H9 (cell line): ENCODE data around the gene ADIG. TPM values are rescaled to one million over a fixed set of nuclear protein-coding genes. Genes with fewer than 3 reads are reported as not detected.

Source experiments
- DNase-seq: peaks from one replicate; pipeline ENCODE4 v3.0.0-alpha.2; 2017
- H2AFZ ChIP-seq: one replicate; pipeline ENCODE4 v1.6.1; 2013; ENCODE audit warnings: mild to moderate bottlenecking, low read length, control low read depth, moderate library complexity
- H2AK5ac ChIP-seq: 2 replicates; pipeline ENCODE4 v1.6.1; 2013; ENCODE audit warnings: low read length, control low read depth, mixed read lengths; ENCODE audit not compliant: insufficient read length
- H2BK120ac ChIP-seq: one replicate; pipeline ENCODE4 v1.6.1; 2013; ENCODE audit warnings: low read depth, mild to moderate bottlenecking, low read length, control low read depth, inconsistent platforms; ENCODE audit not compliant: poor library complexity, severe bottlenecking
- H2BK12ac ChIP-seq: 2 replicates; pipeline ENCODE4 v1.6.1; 2013; ENCODE audit warnings: low read length, control low read depth, mixed read lengths, low read depth; ENCODE audit not compliant: insufficient read length
- H2BK15ac ChIP-seq: 2 replicates; pipeline ENCODE4 v1.6.1; 2013; ENCODE audit warnings: low read depth, low read length, control low read depth
- H2BK20ac ChIP-seq: one replicate; pipeline ENCODE4 v1.6.1; 2013; ENCODE audit warnings: low read depth, mild to moderate bottlenecking, low read length, control low read depth, inconsistent platforms; ENCODE audit not compliant: poor library complexity, severe bottlenecking
- H2BK5ac ChIP-seq: 2 replicates; pipeline ENCODE4 v1.6.1; 2013; ENCODE audit warnings: low read length, control low read depth, mixed read lengths; ENCODE audit not compliant: insufficient read length
- H3K14ac ChIP-seq: 2 replicates; pipeline ENCODE4 v1.6.1; 2013; ENCODE audit warnings: low read length, control low read depth; ENCODE audit not compliant: insufficient read depth
- H3K18ac ChIP-seq: 2 replicates; pipeline ENCODE4 v1.6.1; 2013; ENCODE audit warnings: low read depth, mild to moderate bottlenecking, mixed read lengths, low read length, control low read depth; ENCODE audit not compliant: insufficient read length
- H3K23ac ChIP-seq: 2 replicates; pipeline ENCODE4 v1.6.1; 2013; ENCODE audit warnings: low read length, control low read depth, mixed read lengths, low read depth; ENCODE audit not compliant: insufficient read length
- H3K23me2 ChIP-seq: 2 replicates; pipeline ENCODE4 v1.6.1; 2013; ENCODE audit warnings: low read depth, mild to moderate bottlenecking, mixed read lengths, low read length, control low read depth; ENCODE audit not compliant: insufficient read length, poor library complexity, severe bottlenecking
- H3K27ac ChIP-seq: 2 replicates; pipeline ENCODE4 v1.5.1; 2013; ENCODE audit warnings: low read length, control low read depth, mixed read lengths, low read depth; ENCODE audit not compliant: insufficient read length
- H3K27me3 ChIP-seq: 2 replicates; pipeline ENCODE4 v1.6.1; 2013; ENCODE audit warnings: low read length, control low read depth, inconsistent platforms; ENCODE audit not compliant: insufficient read depth
- H3K4ac ChIP-seq: 2 replicates; pipeline ENCODE4 v1.6.1; 2013; ENCODE audit warnings: low read depth, mild to moderate bottlenecking, control low read depth, inconsistent platforms, low read length, moderate library complexity
- H3K4me1 ChIP-seq: 2 replicates; pipeline ENCODE4 v1.6.1; 2013; ENCODE audit warnings: low read length, control low read depth, inconsistent platforms; ENCODE audit not compliant: insufficient read depth
- H3K4me2 ChIP-seq: 2 replicates; pipeline ENCODE4 v1.6.1; 2013; ENCODE audit warnings: low read length, control low read depth, mixed read lengths; ENCODE audit not compliant: insufficient read length, insufficient read depth
- H3K56ac ChIP-seq: 2 replicates; pipeline ENCODE4 v1.6.1; 2013; ENCODE audit warnings: low read depth, mild to moderate bottlenecking, mixed read lengths, low read length, control low read depth; ENCODE audit not compliant: insufficient read length
- H3K79me1 ChIP-seq: 2 replicates; pipeline ENCODE4 v1.6.1; 2013; ENCODE audit warnings: low read depth, mild to moderate bottlenecking, moderate library complexity, low read length, control low read depth, inconsistent platforms; ENCODE audit not compliant: insufficient read depth, poor library complexity, severe bottlenecking
- H3K79me2 ChIP-seq: 2 replicates; pipeline ENCODE4 v1.6.1; 2013; ENCODE audit warnings: low read length, control low read depth, inconsistent platforms; ENCODE audit not compliant: insufficient read depth
- H3K9ac ChIP-seq: 2 replicates; pipeline ENCODE4 v1.6.1; 2013; ENCODE audit warnings: low read length, control low read depth, mixed read lengths; ENCODE audit not compliant: insufficient read length; ENCODE audit errors: extremely low read depth
- H3K9me3 ChIP-seq: one replicate; pipeline ENCODE4 v1.6.1; 2013; ENCODE audit warnings: low read depth, low read length, inconsistent platforms; ENCODE audit not compliant: control insufficient read depth
- H3T11ph ChIP-seq: one replicate; pipeline ENCODE4 v1.6.1; 2013; ENCODE audit warnings: mild to moderate bottlenecking, low read length, control low read depth, inconsistent platforms
- H4K20me1 ChIP-seq: one replicate; pipeline ENCODE4 v1.6.1; 2013; ENCODE audit not compliant: control insufficient read depth, insufficient read length, insufficient read depth
- H4K5ac ChIP-seq: 2 replicates; pipeline ENCODE4 v1.6.1; 2013; ENCODE audit warnings: low read depth, mild to moderate bottlenecking, mixed read lengths, low read length, control low read depth; ENCODE audit not compliant: insufficient read length
- H4K8ac ChIP-seq: replicated peaks from 2 replicates; pipeline ENCODE4 v1.6.1; 2013; ENCODE audit warnings: low read length, control low read depth, mixed read lengths, low read depth; ENCODE audit not compliant: insufficient read length
- H4K91ac ChIP-seq: 2 replicates; pipeline ENCODE4 v1.6.1; 2013; ENCODE audit warnings: low read depth, mild to moderate bottlenecking, moderate library complexity, mixed read lengths, low read length, control low read depth; ENCODE audit not compliant: insufficient read length
- H3K27ac Mint-ChIP-seq, 3 experiments: 2 replicates in 2 of 3; 3 replicates in 1 of 3; pipeline ENCODE4 v1.8.0; 2020 to 2021; ENCODE audit warnings: mixed read lengths in 3 of 3, mild to moderate bottlenecking in 1 of 3, moderate library complexity in 1 of 3
- H3K27me3 Mint-ChIP-seq: 2 replicates; pipeline ENCODE4 v1.8.0; 2021; ENCODE audit warnings: low read depth, mild to moderate bottlenecking, moderate library complexity, mixed read lengths
- H3K36me3 Mint-ChIP-seq, 3 experiments: 2 replicates in 2 of 3; 3 replicates in 1 of 3; pipeline ENCODE4 v1.8.0; 2020 to 2021; ENCODE audit warnings: low read depth in 3 of 3, mixed read lengths in 3 of 3; ENCODE audit not compliant: insufficient read depth in 1 of 3
- H3K4me1 Mint-ChIP-seq, 2 experiments: 2 replicates each; pipeline ENCODE4 v1.8.0; 2020; ENCODE audit warnings: mixed read lengths in 2 of 2
- H3K4me3 Mint-ChIP-seq, 2 experiments: 2 replicates in 1 of 2; 3 replicates in 1 of 2; pipeline ENCODE4 v1.8.0; 2020 to 2021; ENCODE audit warnings: mild to moderate bottlenecking in 2 of 2, mixed read lengths in 2 of 2, moderate library complexity in 1 of 2
- H3K9me3 Mint-ChIP-seq, 2 experiments: 2 replicates in 1 of 2; 3 replicates in 1 of 2; pipeline ENCODE4 v1.8.0; 2020; ENCODE audit warnings: mild to moderate bottlenecking in 2 of 2, mixed read lengths in 2 of 2, moderate library complexity in 1 of 2
- total RNA-seq: library from RNA; stranded (reverse); gene quantifications from 2 replicates; pipeline ENCODE4 v1.2.1, GENCODE V29; 2021
- TF ChIP-seq, protein P1 (sequence below): fragments of 200-600 bp; sonication (generic); conservative IDR thresholded peaks from 3 replicates; pipeline ENCODE4 v1.8.0; 2021; ENCODE audit warnings: antibody characterized with exemption, mild to moderate bottlenecking

Gene ADIG
- total RNA-seq, 1 experiment from 2014 or later: not detected

DNA sequence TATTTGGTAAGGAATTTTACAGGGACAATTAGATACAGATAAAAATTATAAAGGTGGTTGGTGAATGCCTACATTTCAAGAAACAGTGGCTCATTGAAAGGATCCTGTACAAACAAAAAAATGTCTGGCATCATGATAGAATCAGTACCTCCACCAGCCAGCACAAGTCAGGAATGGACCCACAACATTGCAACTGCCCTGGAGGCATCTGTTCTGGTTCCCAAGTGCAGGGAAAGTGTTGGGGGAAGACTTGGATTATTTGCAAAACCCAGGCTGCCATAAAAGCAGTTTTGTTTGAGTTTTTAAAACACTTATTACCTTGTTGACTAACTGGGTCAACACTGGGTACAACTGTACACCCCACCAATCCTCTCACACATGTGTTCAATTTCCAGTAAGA, 44.9 kb downstream of the ADIG start:
- no peak overlapping the region for H4K5ac ChIP-seq
- H2BK20ac ChIP-seq: no peak overlapping the region
- DNase-seq: no peak
- Mint-ChIP-seq H3K4me3 (no peak overlapping the region), H3K9me3 (no peaks in the 10 kb centered on the region), H3K4me1 (peaks cover 13 to 14% of the 10 kb centered on the region in 2 experiments; a peak in 3 of 4 replicates), H3K36me3 (no peaks in the 10 kb centered on the region; a peak in 3 of 7 replicates), H3K27me3 (peaks cover 2% of the 10 kb centered on the region; the same call in 1 of the 2 replicates), H3K27ac (no peak overlapping the region)
- H2AFZ ChIP-seq: no peak overlapping the region
- no peaks in the 10 kb centered on the region for H4K20me1 ChIP-seq
- H4K91ac ChIP-seq: no peak overlapping the region
- TF ChIP-seq, protein P1, sequence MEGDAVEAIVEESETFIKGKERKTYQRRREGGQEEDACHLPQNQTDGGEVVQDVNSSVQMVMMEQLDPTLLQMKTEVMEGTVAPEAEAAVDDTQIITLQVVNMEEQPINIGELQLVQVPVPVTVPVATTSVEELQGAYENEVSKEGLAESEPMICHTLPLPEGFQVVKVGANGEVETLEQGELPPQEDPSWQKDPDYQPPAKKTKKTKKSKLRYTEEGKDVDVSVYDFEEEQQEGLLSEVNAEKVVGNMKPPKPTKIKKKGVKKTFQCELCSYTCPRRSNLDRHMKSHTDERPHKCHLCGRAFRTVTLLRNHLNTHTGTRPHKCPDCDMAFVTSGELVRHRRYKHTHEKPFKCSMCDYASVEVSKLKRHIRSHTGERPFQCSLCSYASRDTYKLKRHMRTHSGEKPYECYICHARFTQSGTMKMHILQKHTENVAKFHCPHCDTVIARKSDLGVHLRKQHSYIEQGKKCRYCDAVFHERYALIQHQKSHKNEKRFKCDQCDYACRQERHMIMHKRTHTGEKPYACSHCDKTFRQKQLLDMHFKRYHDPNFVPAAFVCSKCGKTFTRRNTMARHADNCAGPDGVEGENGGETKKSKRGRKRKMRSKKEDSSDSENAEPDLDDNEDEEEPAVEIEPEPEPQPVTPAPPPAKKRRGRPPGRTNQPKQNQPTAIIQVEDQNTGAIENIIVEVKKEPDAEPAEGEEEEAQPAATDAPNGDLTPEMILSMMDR: no peak
- H2AK5ac ChIP-seq: no peak overlapping the region
- H3K9me3 ChIP-seq: no peaks in the 10 kb centered on the region
- no peaks in the 10 kb centered on the region; the same call in 1 of the 2 replicates for H3K4me1 ChIP-seq
- no peak overlapping the region for H2BK5ac ChIP-seq
- no peak overlapping the region for H3T11ph ChIP-seq
- H3K4me2 ChIP-seq: no peak overlapping the region
- no peaks in the 10 kb centered on the region for H3K27me3 ChIP-seq
- H3K9ac ChIP-seq: no peak overlapping the region
- H3K14ac ChIP-seq: no peak overlapping the region
- H2BK12ac ChIP-seq: no peak overlapping the region
- H3K27ac ChIP-seq: no peak overlapping the region
- no peak overlapping the region for H3K23ac ChIP-seq
- no peak overlapping the region for H3K4ac ChIP-seq
- no peak overlapping the region for H3K18ac ChIP-seq
- no peaks in the 10 kb centered on the region for H3K23me2 ChIP-seq
- no peaks in the 10 kb centered on the region for H3K79me2 ChIP-seq
- no peak overlapping the region for H2BK15ac ChIP-seq
- no peaks in the 10 kb centered on the region for H3K79me1 ChIP-seq
- no peak overlapping the region for H2BK120ac ChIP-seq
- H4K8ac ChIP-seq: no peak overlapping the region
- no peak overlapping the region for H3K56ac ChIP-seq
